Vagina (tissue), 2 donors: ENCODE measurements around the gene PTPRG. TPM values are rescaled to one million over a fixed set of nuclear protein-coding genes. Genes with fewer than 3 reads are reported as not detected.

ENCODE experiments used
- DNase-seq, 2 donors: peaks; one replicate each; pipeline ENCODE4 v3.0.0-alpha.2; 2017; ENCODE audit errors: extremely low spot score in 2 of 2
- H3K27ac ChIP-seq: fragments of 200-600 bp; sonication (generic); one replicate; pipeline ENCODE4 v1.5.1; 2019
- H3K27me3 ChIP-seq: fragments of 200-600 bp; sonication (generic); one replicate; pipeline ENCODE4 v1.5.1; 2019
- H3K36me3 ChIP-seq, 2 donors: fragments of 200-600 bp; sonication (generic); one replicate each; pipeline ENCODE4 v1.5.1; 2017 to 2019
- H3K4me1 ChIP-seq: fragments of 200-600 bp; sonication (generic); one replicate; pipeline ENCODE4 v1.5.1; 2019
- H3K4me3 ChIP-seq, 2 donors: fragments of 200-600 bp; sonication (generic); 1 replicate in 1 of 2; 2 replicates in 1 of 2; pipeline ENCODE4 v1.5.1; 2016 to 2019
- H3K9me3 ChIP-seq: fragments of 200-600 bp; sonication (generic); one replicate; pipeline ENCODE4 v1.5.1; 2019
- CTCF ChIP-seq, 3 experiments: fragments of 450-650 bp in 2 of 3; fragments of 200-600 bp in 1 of 3; sonication (generic) in 1 of 3; IDR thresholded peaks; one replicate each; pipeline ENCODE4 v1.5.1; 2017 to 2019; ENCODE audit warnings: antibody characterized with exemption in 3 of 3, mild to moderate bottlenecking in 2 of 3, moderate library complexity in 2 of 3
- POLR2A ChIP-seq, 2 donors: fragments of 450-650 bp; IDR thresholded peaks; one replicate each; pipeline ENCODE4 v1.6.1; 2017; ENCODE audit warnings: antibody characterized with exemption in 2 of 2, mild to moderate bottlenecking in 2 of 2, moderate library complexity in 2 of 2
- POLR2AphosphoS5 ChIP-seq, 2 donors: sonication (generic); formaldehyde crosslinking; IDR thresholded peaks; one replicate each; pipeline ENCODE4 v1.9.0; 2017; ENCODE audit warnings: antibody characterized with exemption in 2 of 2, mild to moderate bottlenecking in 2 of 2, low read depth in 1 of 2; ENCODE audit not compliant: insufficient read depth in 1 of 2
- intact Hi-C: fragments of 100-400 bp; cut with DNase I; formaldehyde crosslinking; loops from one replicate; pipeline ENCODE4 v1.15.1; 2023
- total RNA-seq: library from RNA; depleted of rRNA; stranded (reverse); fragments of >200 nt; gene quantifications from one replicate; pipeline ENCODE4 v1.2.3, GENCODE V29; 2016

PTPRG gene
- total RNA-seq, 1 donor from 2014 or later: 47.6 TPM

DNA sequence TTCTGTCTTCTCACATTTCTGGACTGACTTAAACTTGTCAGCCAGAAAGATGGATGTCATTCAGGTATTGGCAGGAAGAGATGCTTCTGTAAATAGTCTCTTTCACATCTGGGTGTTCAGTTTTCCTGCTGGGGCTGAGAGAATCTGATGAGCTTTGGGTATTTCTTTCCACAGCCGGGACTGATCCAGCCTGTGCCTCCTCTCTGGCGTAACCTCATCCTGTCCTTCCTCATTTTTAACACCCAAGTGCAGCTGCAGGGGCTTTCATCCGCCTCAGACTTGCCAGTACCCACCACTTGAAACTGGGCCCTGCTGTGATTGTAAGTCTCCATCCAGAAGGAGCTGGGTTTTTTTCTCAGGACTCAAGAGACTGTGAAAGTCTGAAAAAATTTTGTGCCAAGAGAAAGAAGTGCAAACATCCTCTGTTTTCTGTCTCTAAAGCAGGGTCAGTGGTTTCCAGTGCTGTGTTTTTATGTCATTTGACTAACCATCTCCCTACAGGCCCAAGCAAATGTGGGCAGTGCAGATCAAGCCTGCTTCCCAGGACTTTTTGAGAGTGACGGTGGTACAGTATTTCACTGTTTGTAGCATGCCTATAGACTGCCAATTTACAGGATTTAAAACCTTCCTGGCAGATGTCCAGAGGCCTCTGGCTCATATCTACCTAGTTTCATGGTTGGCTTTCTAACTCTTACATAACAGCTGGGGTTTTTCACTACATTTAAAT is 342.7 kb downstream of the PTPRG start:
- Histone ChIP-seq H3K36me3 (no peaks in the 10 kb centered on the region), H3K27ac (peak overlapping the region; percentile 14), H3K4me3 (no peak overlapping the region), H3K4me1 (peaks cover 25% of the 10 kb centered on the region), H3K9me3 (no peaks in the 10 kb centered on the region), H3K27me3 (no peaks in the 10 kb centered on the region)
- TF ChIP-seq POLR2A (IDR thresholded peaks at IDR 0.05) (no peak), CTCF (IDR thresholded peaks at IDR 0.05) (no peak), POLR2AphosphoS5 (IDR thresholded peaks at IDR 0.05; ENCODE audit: insufficient read depth in 1 of 2, low read depth in 1 of 2) (no peak)
- intact Hi-C loops: no loop called here
- DNase-seq: no peak

GRCh38 chr3:61907210-61907795 is 345.9 kb downstream of the PTPRG start:
- no peak for DNase-seq
- TF ChIP-seq POLR2A (IDR thresholded peaks at IDR 0.05) (no peak), CTCF (IDR thresholded peaks at IDR 0.05) (no peak), POLR2AphosphoS5 (IDR thresholded peaks at IDR 0.05; ENCODE audit: insufficient read depth in 1 of 2, low read depth in 1 of 2) (no peak)
- Histone ChIP-seq H3K27me3 (no peaks in the 10 kb centered on the region), H3K4me1 (peaks cover 25% of the 10 kb centered on the region), H3K4me3 (no peak overlapping the region), H3K36me3 (no peaks in the 10 kb centered on the region), H3K27ac (no peak overlapping the region), H3K9me3 (no peaks in the 10 kb centered on the region)
- intact Hi-C loops: no loop called here

GRCh38 chr3:61908382-61908781 is 347.0 kb downstream of the PTPRG start:
- Histone ChIP-seq H3K9me3 (no peaks in the 10 kb centered on the region), H3K27me3 (no peaks in the 10 kb centered on the region), H3K4me1 (peaks cover 25% of the 10 kb centered on the region), H3K27ac (no peak overlapping the region), H3K36me3 (no peaks in the 10 kb centered on the region), H3K4me3 (no peak overlapping the region)
- DNase-seq: no peak
- TF ChIP-seq POLR2AphosphoS5 (IDR thresholded peaks at IDR 0.05; ENCODE audit: insufficient read depth in 1 of 2, low read depth in 1 of 2) (no peak), CTCF (IDR thresholded peaks at IDR 0.05) (no peak), POLR2A (IDR thresholded peaks at IDR 0.05) (no peak)
- intact Hi-C loops: no loop called here

- Histone ChIP-seq H3K9me3 (no peaks in the 10 kb centered on the region), H3K4me1 (peaks cover 9% of the 10 kb centered on the region), H3K27me3 (no peaks in the 10 kb centered on the region), H3K36me3 (no peaks in the 10 kb centered on the region), H3K27ac (no peak overlapping the region), H3K4me3 (no peak overlapping the region)
- no peak for DNase-seq
- TF ChIP-seq POLR2A (IDR thresholded peaks at IDR 0.05): no peak
- intact Hi-C loops: no loop called here
Observed at GRCh38 chr3:61910732-61911131, 349.4 kb downstream of the PTPRG start.

GRCh38 chr3:61912158-61912557 is 350.8 kb downstream of the PTPRG start:
- Histone ChIP-seq H3K36me3 (no peaks in the 10 kb centered on the region), H3K4me1 (peaks cover 9% of the 10 kb centered on the region), H3K27me3 (no peaks in the 10 kb centered on the region), H3K4me3 (no peak overlapping the region), H3K9me3 (no peaks in the 10 kb centered on the region), H3K27ac (no peak overlapping the region)
- intact Hi-C loops: no loop called here
- DNase-seq: no peak
- TF ChIP-seq POLR2A (IDR thresholded peaks at IDR 0.05) (no peak), POLR2AphosphoS5 (IDR thresholded peaks at IDR 0.05; ENCODE audit: insufficient read depth in 1 of 2, low read depth in 1 of 2) (no peak), CTCF (IDR thresholded peaks at IDR 0.05) (no peak)
